Activated gamma-delta T cell treated with Interleukin-2 at 50 U/mL for 16 hours (primary cell): ENCODE measurements around the gene DUSP6.

Experiments used
- DNase-seq: peaks from one replicate; pipeline ENCODE4 v3.0.0-alpha.2; 2020

The DUSP6 gene

DNA sequence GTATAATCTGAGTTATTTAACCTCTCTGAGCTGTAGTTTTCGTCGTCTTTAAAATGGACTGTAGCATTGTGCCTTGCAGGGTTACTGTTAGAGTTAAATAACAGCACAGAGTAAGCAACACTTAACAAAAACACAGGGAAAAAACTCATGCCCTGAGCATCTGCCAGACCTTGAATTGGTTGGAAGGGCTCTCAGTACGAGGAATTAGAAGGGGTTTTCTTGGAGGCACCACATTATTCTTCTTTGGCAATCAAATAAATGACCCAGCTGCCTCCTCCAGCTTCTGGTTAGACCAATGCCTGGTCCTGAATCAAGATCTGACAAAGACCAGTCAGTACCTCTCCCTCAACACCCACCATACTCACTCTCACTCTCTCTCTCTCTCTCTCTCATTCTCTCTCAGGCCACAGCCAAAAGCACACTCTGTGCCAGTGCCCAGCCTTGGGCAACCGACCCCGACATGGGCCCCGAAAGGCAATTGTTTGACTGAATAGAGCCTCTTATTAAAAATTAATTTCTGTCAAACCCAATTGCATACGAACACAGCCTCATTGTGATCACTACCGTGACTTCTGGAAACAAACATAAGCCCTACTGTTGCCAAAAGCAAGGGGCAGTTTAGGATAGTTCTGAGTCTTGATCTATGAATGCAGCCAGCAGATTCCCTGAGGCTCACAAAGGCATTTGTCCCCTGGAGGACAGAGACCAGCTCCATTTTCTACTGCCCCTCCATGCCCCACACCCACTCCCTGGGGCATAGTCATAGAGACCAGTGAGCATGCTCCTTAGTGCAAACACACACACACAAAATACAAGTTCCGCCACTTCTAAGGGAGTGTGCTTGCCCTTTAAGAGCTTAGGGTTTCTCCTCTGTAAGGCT is 23.9 kb downstream of the DUSP6 start:
- DNase-seq, result no peak

DNA sequence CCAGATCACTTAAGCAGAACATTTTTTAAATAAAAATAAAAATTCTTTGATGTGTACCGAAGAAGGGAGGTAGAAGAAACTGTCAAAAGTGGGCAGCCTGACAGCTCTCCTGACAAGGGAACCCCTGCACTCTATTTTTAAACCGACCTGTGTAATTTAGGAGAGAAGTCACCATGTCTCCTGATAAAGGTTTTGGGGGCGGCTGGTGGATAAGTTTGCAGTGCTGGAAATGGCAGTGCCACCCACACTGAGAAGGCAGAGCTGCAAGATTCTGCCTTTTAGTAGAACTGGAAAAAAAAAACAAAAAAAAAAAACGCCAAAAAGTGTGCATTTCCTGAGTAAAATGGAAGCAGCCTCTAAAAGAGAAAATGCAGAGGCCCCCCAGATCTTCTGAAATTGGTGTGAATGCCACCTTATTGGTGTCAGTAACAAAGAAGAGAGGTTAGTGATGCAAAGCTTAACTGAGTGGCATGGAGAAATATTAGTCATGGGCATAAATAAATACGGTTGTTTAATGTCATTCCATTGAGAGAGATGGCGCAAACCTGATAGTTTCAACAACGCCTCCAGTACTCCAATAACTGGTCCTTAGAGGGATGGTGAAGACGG is 24.7 kb downstream of the DUSP6 start:
- no peak for DNase-seq

DNA sequence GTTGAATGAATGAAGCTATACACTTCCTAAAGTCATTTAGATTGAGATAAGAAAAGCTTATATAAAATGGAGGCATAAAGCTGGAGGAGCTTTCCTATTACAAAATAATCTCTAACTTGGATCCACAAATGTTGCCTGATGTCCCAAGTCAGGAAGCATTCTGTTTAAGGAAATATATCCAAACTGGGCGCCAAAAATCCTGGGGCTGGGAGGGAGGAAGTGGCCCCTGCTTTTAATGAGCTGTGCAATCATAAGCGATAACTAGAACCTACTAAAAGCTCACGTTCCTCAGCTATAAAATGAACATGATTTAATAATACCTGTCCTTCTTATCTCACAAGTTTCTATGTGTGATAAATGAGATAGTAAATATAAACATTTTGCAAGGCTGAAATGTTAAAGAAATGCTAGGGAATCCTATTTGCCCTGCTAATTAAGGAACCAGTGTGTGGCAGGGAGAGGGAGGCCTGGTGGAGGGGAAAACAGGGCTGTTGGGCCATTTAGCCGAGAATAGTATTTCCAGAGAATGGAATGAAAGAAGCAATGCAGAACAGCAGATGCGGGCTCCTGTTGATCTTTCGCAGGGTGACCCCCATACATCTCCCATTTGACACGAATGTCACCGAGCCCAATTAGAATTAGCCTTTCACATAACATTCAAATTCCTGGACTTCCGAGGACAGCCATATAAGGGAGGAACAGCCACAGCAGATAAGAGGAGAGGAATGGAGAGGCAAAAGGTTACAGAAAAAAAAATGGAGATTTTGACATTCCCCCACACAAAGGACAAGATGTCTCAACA is 25.9 kb downstream of the DUSP6 start:
- no peak for DNase-seq

DNA sequence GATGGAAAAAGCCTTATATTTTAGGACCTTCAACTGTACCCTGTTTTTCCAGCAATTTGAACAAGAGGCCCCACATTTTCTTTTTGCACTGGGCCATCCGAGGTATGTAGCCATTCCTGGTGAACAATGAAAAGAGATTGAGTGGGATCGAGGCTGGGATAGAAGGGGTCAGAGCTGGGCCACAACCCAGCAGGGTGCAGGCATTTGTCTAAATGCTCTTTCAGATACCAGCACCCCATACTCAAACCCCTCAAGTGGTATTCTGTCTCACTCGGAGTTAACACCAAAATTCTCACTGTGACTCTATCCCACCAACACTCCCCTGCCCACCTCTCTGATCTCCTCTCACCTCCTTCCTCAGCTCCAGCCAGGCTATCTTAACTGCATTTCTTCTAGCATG is 26.8 kb downstream of the DUSP6 start:
- DNase-seq, result no peak

DNA sequence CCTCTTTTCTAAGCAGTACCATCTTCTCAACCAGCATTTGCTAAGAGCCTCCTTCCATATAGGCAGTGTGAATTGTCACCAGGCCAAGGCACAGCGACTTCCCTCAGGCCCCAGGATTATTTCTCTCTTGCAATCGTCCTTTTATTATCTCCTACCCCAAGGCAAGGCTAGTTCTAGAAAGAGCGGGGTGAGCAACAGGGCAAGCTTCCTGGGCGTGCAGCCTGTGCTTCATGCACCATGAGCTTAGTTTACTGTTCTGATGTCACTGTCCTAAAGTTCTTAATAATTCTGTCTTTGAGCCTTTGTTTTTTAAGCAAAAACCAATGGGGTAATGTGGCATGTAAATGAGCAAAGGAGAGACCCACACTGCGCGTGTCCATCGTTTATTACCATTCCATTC is 27.9 kb downstream of the DUSP6 start:
- no peak for DNase-seq

GRCh38 chr12:89323568-89324218 is 28.6 kb downstream of the DUSP6 start:
- DNase-seq, result no peak

DNA sequence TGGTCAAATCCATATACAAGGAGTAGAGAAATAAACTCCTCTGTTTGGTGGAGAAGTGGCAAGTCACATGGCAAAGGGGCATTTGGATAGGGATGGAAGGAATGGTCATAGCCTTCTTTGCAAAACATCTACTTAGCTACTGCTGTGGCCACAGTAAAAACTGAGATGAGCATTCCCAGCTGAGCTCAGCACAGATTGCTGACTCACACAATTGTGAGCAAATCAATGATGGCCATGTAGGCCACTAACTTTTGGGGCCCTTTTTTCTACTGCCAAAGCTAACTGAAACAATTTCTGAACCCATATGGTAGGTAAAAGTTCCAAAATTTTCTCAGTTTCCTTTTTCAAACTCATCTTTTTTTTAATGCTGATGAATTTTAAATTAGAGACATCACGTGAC is 31.6 kb downstream of the DUSP6 start:
- DNase-seq, result no peak

- no peak for DNase-seq
Measured at GRCh38 chr12:89319606-89320005, 32.7 kb downstream of the DUSP6 start.

GRCh38 chr12:89319122-89319521 is 33.2 kb downstream of the DUSP6 start:
- no peak for DNase-seq

DNA sequence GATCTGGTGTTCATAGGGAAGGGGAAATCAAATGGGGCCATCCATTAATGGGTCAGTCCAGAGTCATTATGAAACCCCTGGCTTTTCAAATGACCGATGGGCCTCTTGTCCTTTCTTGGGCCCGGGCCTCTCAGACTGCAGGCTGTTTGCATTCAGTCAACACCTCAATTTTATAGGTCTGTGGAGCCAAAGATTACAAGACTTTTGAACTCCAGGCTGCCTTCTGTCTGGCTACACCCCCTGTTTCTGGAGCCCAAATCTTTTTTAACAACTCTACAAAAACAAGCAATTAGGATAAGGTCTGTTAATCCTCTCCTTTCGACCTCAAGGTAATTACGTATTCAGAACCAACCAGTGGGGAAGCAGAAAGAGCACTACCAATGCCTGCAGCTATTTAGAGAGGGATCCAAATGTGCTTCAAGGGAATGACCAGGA is 35.6 kb downstream of the DUSP6 start:
- DNase-seq, result no peak

GRCh38 chr12:89314060-89314761 is 38.1 kb downstream of the DUSP6 start:
- no peak for DNase-seq

- DNase-seq, result no peak
Measured at GRCh38 chr12:89311703-89312293, 40.5 kb downstream of the DUSP6 start.

DNA sequence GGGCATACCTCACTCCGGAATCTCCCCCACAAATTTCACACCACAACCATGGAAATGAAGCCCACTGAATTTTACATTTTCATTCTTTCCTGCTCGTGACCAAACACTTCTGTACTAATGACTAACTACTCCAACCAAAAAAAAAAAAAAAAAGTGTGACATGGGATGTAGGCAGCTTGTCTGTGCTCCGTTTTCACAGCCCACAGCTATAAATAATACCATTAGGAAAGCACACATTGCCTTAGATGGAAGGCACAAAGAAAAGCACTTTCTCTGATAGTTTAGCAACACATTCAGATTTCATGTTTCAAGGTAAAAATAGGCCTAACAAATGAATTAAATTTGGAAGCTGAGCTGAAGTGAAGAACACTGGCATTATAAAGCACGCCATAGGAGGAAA is 42.5 kb downstream of the DUSP6 start:
- no peak for DNase-seq

- no peak for DNase-seq
Measured at GRCh38 chr12:89309440-89309802, 42.9 kb downstream of the DUSP6 start.

GRCh38 chr12:89307474-89308253 is 44.6 kb downstream of the DUSP6 start:
- no peak for DNase-seq

GRCh38 chr12:89306827-89307473 is 45.4 kb downstream of the DUSP6 start:
- DNase-seq, result no peak

DNA sequence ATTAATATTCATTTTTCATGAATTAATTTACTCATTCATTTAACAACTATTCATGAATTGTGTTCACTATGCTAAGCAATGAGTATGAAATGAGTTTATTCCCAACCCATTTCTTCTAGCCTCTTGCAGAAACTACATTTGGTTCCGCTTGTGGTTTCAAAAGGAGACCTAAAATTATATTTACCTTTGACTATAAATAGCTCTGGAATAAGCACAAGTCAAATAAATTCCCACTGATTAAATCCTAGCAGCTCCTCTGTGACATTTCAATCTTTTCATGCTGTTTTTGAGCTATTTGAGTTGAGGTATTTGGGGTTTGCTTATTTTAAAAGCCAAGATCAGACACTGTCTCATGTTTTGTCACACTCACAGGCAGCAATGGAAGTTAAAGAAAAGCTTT is 46.9 kb downstream of the DUSP6 start:
- no peak for DNase-seq

- DNase-seq, result no peak
Measured at GRCh38 chr12:89299931-89300330, 52.4 kb downstream of the DUSP6 start.

- DNase-seq, result no peak
Measured at GRCh38 chr12:89299417-89299816, 52.9 kb downstream of the DUSP6 start.
